Measurements from ENCODE around the gene PMEL. TPM values are rescaled to one million over a fixed set of nuclear protein-coding genes. Genes with fewer than 3 reads are reported as not detected.

Gene PMEL
- total RNA-seq, 1 experiment from 2014 or later: 1.1 TPM

GRCh38 chr12:55942577-55943136, 23.2 kb downstream of the PMEL start:
- no peak for DNase-seq (ENCODE audit: low spot score)

GRCh38 chr12:55942055-55942454, 23.8 kb downstream of the PMEL start:
- DNase-seq (ENCODE audit: low spot score): no peak

- DNase-seq (ENCODE audit: low spot score): peak; percentile 79
These were observed 25.6 kb downstream of the PMEL start for GRCh38 chr12:55940065-55940732.

- DNase-seq (ENCODE audit: low spot score): no peak
These were observed 26.9 kb downstream of the PMEL start for GRCh38 chr12:55938826-55939501.

GRCh38 chr12:55937981-55938380, 27.9 kb downstream of the PMEL start:
- DNase-seq (ENCODE audit: low spot score): peak; percentile 61

GRCh38 chr12:55935738-55936151, 30.1 kb downstream of the PMEL start:
- DNase-seq (ENCODE audit: low spot score): no peak

- no peak for DNase-seq (ENCODE audit: low spot score)
These were observed 31.1 kb downstream of the PMEL start for GRCh38 chr12:55934773-55935172.

- no peak for DNase-seq (ENCODE audit: low spot score)
These were observed 31.8 kb downstream of the PMEL start for GRCh38 chr12:55933799-55934742.

- peak; percentile 68 for DNase-seq (ENCODE audit: low spot score)
These were observed 32.6 kb downstream of the PMEL start for GRCh38 chr12:55933169-55933798.

- DNase-seq (ENCODE audit: low spot score): no peak
These were observed 33.3 kb downstream of the PMEL start for GRCh38 chr12:55932551-55932910.

GRCh38 chr12:55931780-55932550, 33.9 kb downstream of the PMEL start:
- DNase-seq (ENCODE audit: low spot score): no peak

- no peak for DNase-seq (ENCODE audit: low spot score)
These were observed 34.5 kb downstream of the PMEL start for GRCh38 chr12:55931317-55931779.

- peak; percentile 53 for DNase-seq (ENCODE audit: low spot score)
These were observed 35.0 kb downstream of the PMEL start, which contains the start of gene DGKA for GRCh38 chr12:55930771-55931316. Gene DGKA, plus strand, starts transcription at chr12:55931162. Its CDS starts 5,342 bp downstream, at chr12:55936504.

- no peak for DNase-seq (ENCODE audit: low spot score)
These were observed 36.5 kb downstream of the PMEL start for GRCh38 chr12:55929306-55929791.

GRCh38 chr12:55927588-55928502, 38.0 kb downstream of the PMEL start, which contains the start of gene PYM1:
Gene PYM1, minus strand, starts transcription at chr12:55927894. Its CDS starts 133 bp downstream, at chr12:55927761.
- peak; percentile 51 for DNase-seq (ENCODE audit: low spot score)

- DNase-seq (ENCODE audit: low spot score): peak; percentile 89
These were observed 38.9 kb downstream of the PMEL start for GRCh38 chr12:55926738-55927587.

GRCh38 chr12:55925870-55926737, 39.7 kb downstream of the PMEL start:
- DNase-seq (ENCODE audit: low spot score): no peak

Measured in A172 (cell line).